ENCODE measurements around the gene TBC1D21. TPM values are rescaled to one million over a fixed set of nuclear protein-coding genes. Genes with fewer than 3 reads are reported as not detected.

TBC1D21 gene
- total and polyA plus RNA-seq, 8 donors, result not detected

- DNase-seq, result no peak
- intact Hi-C loops (cut with DNase I; ENCODE audit: low total_unique reads), result no loop called here
- TF ChIP-seq, protein P1, sequence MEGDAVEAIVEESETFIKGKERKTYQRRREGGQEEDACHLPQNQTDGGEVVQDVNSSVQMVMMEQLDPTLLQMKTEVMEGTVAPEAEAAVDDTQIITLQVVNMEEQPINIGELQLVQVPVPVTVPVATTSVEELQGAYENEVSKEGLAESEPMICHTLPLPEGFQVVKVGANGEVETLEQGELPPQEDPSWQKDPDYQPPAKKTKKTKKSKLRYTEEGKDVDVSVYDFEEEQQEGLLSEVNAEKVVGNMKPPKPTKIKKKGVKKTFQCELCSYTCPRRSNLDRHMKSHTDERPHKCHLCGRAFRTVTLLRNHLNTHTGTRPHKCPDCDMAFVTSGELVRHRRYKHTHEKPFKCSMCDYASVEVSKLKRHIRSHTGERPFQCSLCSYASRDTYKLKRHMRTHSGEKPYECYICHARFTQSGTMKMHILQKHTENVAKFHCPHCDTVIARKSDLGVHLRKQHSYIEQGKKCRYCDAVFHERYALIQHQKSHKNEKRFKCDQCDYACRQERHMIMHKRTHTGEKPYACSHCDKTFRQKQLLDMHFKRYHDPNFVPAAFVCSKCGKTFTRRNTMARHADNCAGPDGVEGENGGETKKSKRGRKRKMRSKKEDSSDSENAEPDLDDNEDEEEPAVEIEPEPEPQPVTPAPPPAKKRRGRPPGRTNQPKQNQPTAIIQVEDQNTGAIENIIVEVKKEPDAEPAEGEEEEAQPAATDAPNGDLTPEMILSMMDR (IDR thresholded peaks at IDR 0.05), result no peak
- TF ChIP-seq EP300 (IDR thresholded peaks at IDR 0.05) (no peak), POLR2AphosphoS5 (IDR thresholded peaks at IDR 0.05) (no peak), POLR2A (IDR thresholded peaks at IDR 0.05) (no peak)
- no peaks in the 10 kb centered on the region for H3K9me3 ChIP-seq
- no peaks in the 10 kb centered on the region for H3K27me3 ChIP-seq
- no peaks in the 10 kb centered on the region for H3K36me3 ChIP-seq
- WGBS, 5 donors, result 75 to 91% (median 80%) methylated on average over 3 of the region's 3 CpGs
- no peak overlapping the region for H3K27ac ChIP-seq
- peaks cover 20 to 28% (median 25%) of the 10 kb centered on the region in 4 donors for H3K4me1 ChIP-seq
- no peak overlapping the region for H3K4me3 ChIP-seq
Observed at GRCh38 chr15:73918784-73919183, 45.4 kb downstream of the TBC1D21 start.

GRCh38 chr15:73919706-73920105 is 46.3 kb downstream of the TBC1D21 start:
- no peak for TF ChIP-seq POLR2AphosphoS5 (IDR thresholded peaks at IDR 0.05)
- TF ChIP-seq POLR2A (IDR thresholded peaks at IDR 0.05), result no peak
- TF ChIP-seq, protein P1 (IDR thresholded peaks at IDR 0.05), result no peak
- no peak for TF ChIP-seq EP300 (IDR thresholded peaks at IDR 0.05)
- Histone ChIP-seq H3K4me1 (peaks cover 29 to 37% (median 34%) of the 10 kb centered on the region in 4 donors), H3K27me3 (no peaks in the 10 kb centered on the region), H3K36me3 (no peaks in the 10 kb centered on the region), H3K27ac (peak overlapping the region in 2 of 5 donors; percentile 65 to 93), H3K9me3 (no peaks in the 10 kb centered on the region), H3K4me3 (no peak overlapping the region)
- no peak for DNase-seq
- 82 to 94% (median 93%) methylated on average over 6 of the region's 6 CpGs for WGBS, 5 donors
- intact Hi-C loops (cut with DNase I; ENCODE audit: low total_unique reads), result no loop called here

DNA sequence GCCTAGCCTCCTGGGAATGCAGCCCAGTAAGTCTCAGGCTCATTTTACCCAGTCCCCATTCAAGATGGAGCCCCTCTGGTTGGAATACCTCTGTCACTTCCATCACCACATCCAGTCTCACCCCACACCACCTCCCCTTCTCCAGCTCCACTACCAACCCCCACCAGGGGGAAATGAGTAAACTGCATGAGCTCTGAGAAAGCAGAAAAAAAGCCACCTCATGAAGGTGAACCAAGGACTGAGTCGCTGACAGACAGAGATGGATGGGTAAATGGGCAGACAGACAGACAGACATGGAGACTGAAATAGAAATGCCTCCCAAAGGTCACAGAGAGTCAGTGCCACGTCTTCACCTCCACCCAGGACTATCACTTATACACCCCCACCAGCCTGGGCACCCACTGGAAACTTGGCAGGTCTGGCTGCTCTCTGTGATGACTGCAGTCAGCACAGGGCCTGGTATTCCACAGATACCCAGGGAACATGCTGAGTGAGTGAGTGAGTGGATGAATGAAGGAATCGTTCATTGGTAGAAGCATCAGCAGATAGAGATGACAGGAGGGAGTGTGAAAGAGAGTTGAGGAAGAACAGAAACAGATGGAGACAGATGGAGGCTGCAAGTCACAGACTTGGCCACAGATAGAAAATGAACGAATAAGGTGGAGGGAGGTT is 48.0 kb downstream of the TBC1D21 start:
- WGBS, 5 donors, result 67 to 81% (median 76%) methylated on average over 4 of the region's 4 CpGs
- H3K36me3 ChIP-seq, result no peaks in the 10 kb centered on the region
- TF ChIP-seq, protein P1 (IDR thresholded peaks at IDR 0.05), result no peak
- no peak for TF ChIP-seq EP300 (IDR thresholded peaks at IDR 0.05)
- TF ChIP-seq POLR2A (IDR thresholded peaks at IDR 0.05), result no peak
- no peak for TF ChIP-seq POLR2AphosphoS5 (IDR thresholded peaks at IDR 0.05)
- intact Hi-C loops (cut with DNase I; ENCODE audit: low total_unique reads), result no loop called here
- peaks cover 46 to 54% (median 50%) of the 10 kb centered on the region in 4 donors for H3K4me1 ChIP-seq
- peak overlapping the region in 3 of 5 donors; percentile 93 to 95 (median 94) for H3K27ac ChIP-seq
- H3K9me3 ChIP-seq, result no peaks in the 10 kb centered on the region
- no peak for DNase-seq
- no peak overlapping the region for H3K4me3 ChIP-seq
- no peaks in the 10 kb centered on the region for H3K27me3 ChIP-seq

- Histone ChIP-seq H3K4me1 (peaks cover 55 to 63% (median 60%) of the 10 kb centered on the region in 4 donors), H3K27ac (peak overlapping the region; percentile 16 to 95 (median 93)), H3K9me3 (no peaks in the 10 kb centered on the region), H3K27me3 (peaks cover 0 to 9% (median 0%) of the 10 kb centered on the region in 3 donors), H3K4me3 (no peak overlapping the region), H3K36me3 (no peaks in the 10 kb centered on the region)
- intact Hi-C loops (cut with DNase I; ENCODE audit: low total_unique reads), result no loop called here
- WGBS, 5 donors, result 37 to 65% (median 52%) methylated on average over 15 to 19 of the region's 19 CpGs
- no peak for TF ChIP-seq POLR2AphosphoS5 (IDR thresholded peaks at IDR 0.05)
- TF ChIP-seq, protein P1 (IDR thresholded peaks at IDR 0.05), result no peak
- no peak for TF ChIP-seq POLR2A (IDR thresholded peaks at IDR 0.05)
- TF ChIP-seq EP300 (IDR thresholded peaks at IDR 0.05), result no peak
- DNase-seq, result peak in 1 of 2 donors; percentile 84
Observed at GRCh38 chr15:73922186-73923151, 49.1 kb downstream of the TBC1D21 start.
